OCI-LY7 (cell line): ENCODE measurements around the gene ASXL3.

Experiments used
- EZH2phosphoT487 ChIP-seq: fragments of 200-600 bp; sonication (generic); IDR thresholded peaks from 2 replicates; pipeline ENCODE4 v1.6.1; 2018; ENCODE audit warnings: low read depth, borderline replicate concordance, mild to moderate bottlenecking, mixed run types, antibody characterized with exemption, low read length, moderate library complexity, mixed read lengths
- TF ChIP-seq, protein P1 (sequence below): fragments of 200-600 bp; sonication (generic); conservative IDR thresholded peaks from 2 replicates; pipeline ENCODE4 v1.5.1; 2014; ENCODE audit warnings: mild to moderate bottlenecking, antibody characterized with exemption, low read length, moderate library complexity, mixed read lengths

DNA sequence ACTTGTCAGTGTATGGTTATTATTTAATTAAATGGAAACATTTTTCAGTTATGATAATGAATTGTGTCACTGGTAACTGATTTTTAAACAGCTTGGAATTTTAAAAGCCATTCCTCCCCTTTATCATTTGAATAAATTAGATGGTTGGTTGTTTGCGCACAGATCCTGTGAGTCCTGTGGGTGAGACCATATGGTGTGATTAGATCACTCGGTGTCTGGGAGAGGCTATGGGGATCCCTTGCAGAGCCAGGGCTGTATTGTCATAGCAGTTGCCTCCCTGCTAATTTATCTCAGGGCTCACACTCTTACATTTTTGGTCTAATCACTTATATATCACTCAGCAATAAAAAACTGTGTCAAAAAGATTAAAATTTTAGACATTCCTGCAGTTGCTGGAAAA is 133.5 kb downstream of the ASXL3 start:
- TF ChIP-seq, protein P1, sequence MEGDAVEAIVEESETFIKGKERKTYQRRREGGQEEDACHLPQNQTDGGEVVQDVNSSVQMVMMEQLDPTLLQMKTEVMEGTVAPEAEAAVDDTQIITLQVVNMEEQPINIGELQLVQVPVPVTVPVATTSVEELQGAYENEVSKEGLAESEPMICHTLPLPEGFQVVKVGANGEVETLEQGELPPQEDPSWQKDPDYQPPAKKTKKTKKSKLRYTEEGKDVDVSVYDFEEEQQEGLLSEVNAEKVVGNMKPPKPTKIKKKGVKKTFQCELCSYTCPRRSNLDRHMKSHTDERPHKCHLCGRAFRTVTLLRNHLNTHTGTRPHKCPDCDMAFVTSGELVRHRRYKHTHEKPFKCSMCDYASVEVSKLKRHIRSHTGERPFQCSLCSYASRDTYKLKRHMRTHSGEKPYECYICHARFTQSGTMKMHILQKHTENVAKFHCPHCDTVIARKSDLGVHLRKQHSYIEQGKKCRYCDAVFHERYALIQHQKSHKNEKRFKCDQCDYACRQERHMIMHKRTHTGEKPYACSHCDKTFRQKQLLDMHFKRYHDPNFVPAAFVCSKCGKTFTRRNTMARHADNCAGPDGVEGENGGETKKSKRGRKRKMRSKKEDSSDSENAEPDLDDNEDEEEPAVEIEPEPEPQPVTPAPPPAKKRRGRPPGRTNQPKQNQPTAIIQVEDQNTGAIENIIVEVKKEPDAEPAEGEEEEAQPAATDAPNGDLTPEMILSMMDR: no peak
- TF ChIP-seq EZH2phosphoT487: no peak
